ENCODE data around the gene TENT5C. TPM values are rescaled to one million over a fixed set of nuclear protein-coding genes. Genes with fewer than 3 reads are reported as not detected.

Gene TENT5C
- total RNA-seq, 5 donors from 2014 or later (not counting 1 experiment from before 2014, with no cell fraction given), result 7.6 to 133 (median 11.2) TPM

GRCh38 chr1:117608115-117608615 lies 2.3 kb downstream of the TENT5C start:
- ATAC-seq (replicated peaks in 1 of 4), result no peak

GRCh38 chr1:117608758-117609157 lies 2.9 kb downstream of the TENT5C start:
- H3K4me3 Mint-ChIP-seq, result peak overlapping the region; percentile 97 to 98 (median 98)
- WGBS (ENCODE audit: insufficient coverage), result no CpG with 5 or more reads among the region's 1 CpG

More at GRCh38 chr1:117608115-117608615, 2.3 kb downstream of the TENT5C start:
- POLR2A ChIA-PET, result interaction anchor here (0.6 to 5.4 kb wide), 12 partner anchors 9 to 548 kb away, joined by 4 to 97 read pairs (median 9); partner anchors contain the start of gene TTF2 (in 1 of the 2)
- H3K4me1 ChIP-seq (ENCODE audit: control insufficient read depth in 1 of 2, extremely low read depth in 1 of 2, insufficient read depth in 2 of 2, low read length in 2 of 2), result peaks cover 11 to 45% of the 10 kb centered on the region in 2 experiments
- H3K4me3 ChIP-seq (ENCODE audit: control insufficient read depth in 1 of 2, extremely low read depth in 1 of 2, low read length in 1 of 2), result no peak overlapping the region
- Mint-ChIP-seq H3K4me1 (peaks cover 52 to 68% (median 56%) of the 10 kb centered on the region in 3 donors), H3K9me3 (no peaks in the 10 kb centered on the region), H3K27me3 (no peaks in the 10 kb centered on the region), H3K4me3 (peak overlapping the region; percentile 97 to 98 (median 98)), H3K36me3 (peaks cover 37% of the 10 kb centered on the region), H3K27ac (peak overlapping the region; percentile 31 to 96)
- 88% methylated on average over 1 of the region's 7 CpGs for WGBS (ENCODE audit: insufficient coverage)
- DNase-seq, result no peak
- no peaks in the 10 kb centered on the region for H3K27me3 ChIP-seq (replicated peaks in 1 of 2; ENCODE audit: control insufficient read depth in 2 of 2, extremely low read depth in 1 of 2, insufficient read depth in 2 of 2, low read length in 1 of 2)
- no peaks in the 10 kb centered on the region for H3K9me3 ChIP-seq
- H3K27ac ChIP-seq (ENCODE audit: low read length), result peak overlapping the region; percentile 83
- CTCF ChIA-PET, result interaction anchor here (0.7 to 2.8 kb wide), 16 partner anchors 8 to 287 kb away, joined by 3 to 39 read pairs (median 6); no protein-coding TSS in a partner anchor
- no peaks in the 10 kb centered on the region for H3K36me3 ChIP-seq (ENCODE audit: control insufficient read depth in 2 of 2, extremely low read depth in 1 of 2, insufficient read depth in 1 of 2, low read length in 1 of 2)

GRCh38 chr1:117609471-117609911 lies 3.6 kb downstream of the TENT5C start:
- POLR2A ChIA-PET, result interaction anchor here (0.6 to 5.4 kb wide), 6 partner anchors 9 to 52 kb away, joined by 3 to 97 read pairs (median 12); no protein-coding TSS in a partner anchor
- Histone ChIP-seq H3K27me3 (replicated peaks in 1 of 2; ENCODE audit: control insufficient read depth in 2 of 2, extremely low read depth in 1 of 2, insufficient read depth in 2 of 2, low read length in 1 of 2) (no peaks in the 10 kb centered on the region), H3K9me3 (no peaks in the 10 kb centered on the region), H3K27ac (ENCODE audit: low read length) (no peak overlapping the region), H3K4me3 (ENCODE audit: control insufficient read depth in 1 of 2, extremely low read depth in 1 of 2, low read length in 1 of 2) (no peak overlapping the region), H3K36me3 (ENCODE audit: control insufficient read depth in 2 of 2, extremely low read depth in 1 of 2, insufficient read depth in 1 of 2, low read length in 1 of 2) (no peaks in the 10 kb centered on the region), H3K4me1 (ENCODE audit: control insufficient read depth in 1 of 2, extremely low read depth in 1 of 2, insufficient read depth in 2 of 2, low read length in 2 of 2) (peaks cover 11 to 57% of the 10 kb centered on the region in 2 experiments)
- peaks cover 51 to 81% (median 69%) of the 10 kb centered on the region in 3 donors for H3K4me1 Mint-ChIP-seq
- peak overlapping the region in 1 of 2 donors; percentile 4 for H3K27ac Mint-ChIP-seq
- CTCF ChIA-PET, result interaction anchor here (0.9 to 1.4 kb wide), 4 partner anchors 46 to 74 kb away, joined by 3 to 6 read pairs (median 3); no protein-coding TSS in a partner anchor
- DNase-seq (peak in 1 of 35 experiments; percentile 5), ATAC-seq (replicated peaks in 1 of 4) (no peak)
- 98% methylated on average over 8 of the region's 12 CpGs for WGBS (ENCODE audit: insufficient coverage)
- no peaks in the 10 kb centered on the region for H3K9me3 Mint-ChIP-seq
- no peaks in the 10 kb centered on the region for H3K27me3 Mint-ChIP-seq
- peak overlapping the region; percentile 25 to 42 (median 25) for H3K4me3 Mint-ChIP-seq
- peaks cover 49% of the 10 kb centered on the region for H3K36me3 Mint-ChIP-seq

More at GRCh38 chr1:117608758-117609157, 2.9 kb downstream of the TENT5C start:
- DNase-seq (no peak), ATAC-seq (replicated peaks in 1 of 4) (no peak)
- Histone ChIP-seq H3K4me3 (ENCODE audit: control insufficient read depth in 1 of 2, extremely low read depth in 1 of 2, low read length in 1 of 2) (no peak overlapping the region), H3K9me3 (no peaks in the 10 kb centered on the region), H3K27ac (ENCODE audit: low read length) (no peak overlapping the region), H3K27me3 (replicated peaks in 1 of 2; ENCODE audit: control insufficient read depth in 2 of 2, extremely low read depth in 1 of 2, insufficient read depth in 2 of 2, low read length in 1 of 2) (no peaks in the 10 kb centered on the region), H3K36me3 (ENCODE audit: control insufficient read depth in 2 of 2, extremely low read depth in 1 of 2, insufficient read depth in 1 of 2, low read length in 1 of 2) (no peaks in the 10 kb centered on the region), H3K4me1 (ENCODE audit: control insufficient read depth in 1 of 2, extremely low read depth in 1 of 2, insufficient read depth in 2 of 2, low read length in 2 of 2) (peaks cover 11 to 49% of the 10 kb centered on the region in 2 experiments)
- ChIA-PET POLR2A (interaction anchor here (0.6 to 5.4 kb wide), 9 partner anchors 9 to 197 kb away, joined by 3 to 97 read pairs (median 7); no protein-coding TSS in a partner anchor), CTCF (interaction anchor here (0.6 to 2.1 kb wide), 5 partner anchors 27 to 68 kb away, joined by 4 to 6 read pairs (median 6); no protein-coding TSS in a partner anchor)
- Mint-ChIP-seq H3K27ac (peak overlapping the region; percentile 31 to 69), H3K9me3 (no peaks in the 10 kb centered on the region), H3K27me3 (no peaks in the 10 kb centered on the region), H3K4me1 (peaks cover 52 to 74% (median 62%) of the 10 kb centered on the region in 3 donors), H3K36me3 (peaks cover 43% of the 10 kb centered on the region)

- 91% methylated on average over 4 of the region's 4 CpGs for WGBS (ENCODE audit: insufficient coverage)
- Histone ChIP-seq H3K9me3 (no peaks in the 10 kb centered on the region), H3K4me3 (ENCODE audit: control insufficient read depth in 1 of 2, extremely low read depth in 1 of 2, low read length in 1 of 2) (no peak overlapping the region), H3K4me1 (ENCODE audit: control insufficient read depth in 1 of 2, extremely low read depth in 1 of 2, insufficient read depth in 2 of 2, low read length in 2 of 2) (peaks cover 8 to 60% of the 10 kb centered on the region in 2 experiments), H3K27ac (ENCODE audit: low read length) (no peak overlapping the region), H3K36me3 (ENCODE audit: control insufficient read depth in 2 of 2, extremely low read depth in 1 of 2, insufficient read depth in 1 of 2, low read length in 1 of 2) (no peaks in the 10 kb centered on the region), H3K27me3 (replicated peaks in 1 of 2; ENCODE audit: control insufficient read depth in 2 of 2, extremely low read depth in 1 of 2, insufficient read depth in 2 of 2, low read length in 1 of 2) (no peaks in the 10 kb centered on the region)
- DNase-seq (peak in 1 of 35 experiments; percentile 5), ATAC-seq (replicated peaks in 1 of 4) (no peak)
- ChIA-PET POLR2A (interaction anchor here (1.3 to 5.4 kb wide), 4 partner anchors 8 to 52 kb away, joined by 3 to 97 read pairs (median 46); no protein-coding TSS in a partner anchor), CTCF (interaction anchor here (0.7 to 1.4 kb wide), 7 partner anchors 11 to 101 kb away, joined by 3 to 6 read pairs (median 3); no protein-coding TSS in a partner anchor)
- Mint-ChIP-seq H3K4me1 (peaks cover 53 to 81% (median 69%) of the 10 kb centered on the region in 3 donors), H3K4me3 (peak overlapping the region in 1 of 3 donors; percentile 46), H3K36me3 (peaks cover 54% of the 10 kb centered on the region), H3K27me3 (no peaks in the 10 kb centered on the region), H3K27ac (no peak overlapping the region), H3K9me3 (no peaks in the 10 kb centered on the region)
These were observed 4.2 kb downstream of the TENT5C start for GRCh38 chr1:117610036-117610435.

- ChIA-PET POLR2A (interaction anchor here (1.3 to 1.9 kb wide), 2 partner anchors 45 kb away, joined by 3 to 11 read pairs; no protein-coding TSS in a partner anchor), CTCF (interaction anchor here (1.1 to 1.4 kb wide), 3 partner anchors 10 to 63 kb away, joined by 3 to 4 read pairs (median 3); no protein-coding TSS in a partner anchor)
- Mint-ChIP-seq H3K4me3 (no peak overlapping the region), H3K9me3 (no peaks in the 10 kb centered on the region), H3K27ac (no peak overlapping the region), H3K27me3 (no peaks in the 10 kb centered on the region), H3K36me3 (peaks cover 65% of the 10 kb centered on the region), H3K4me1 (peaks cover 64 to 86% (median 80%) of the 10 kb centered on the region in 3 donors)
- Histone ChIP-seq H3K4me3 (ENCODE audit: control insufficient read depth in 1 of 2, extremely low read depth in 1 of 2, low read length in 1 of 2) (no peak overlapping the region), H3K9me3 (no peaks in the 10 kb centered on the region), H3K27ac (ENCODE audit: low read length) (no peak overlapping the region), H3K4me1 (ENCODE audit: control insufficient read depth in 1 of 2, extremely low read depth in 1 of 2, insufficient read depth in 2 of 2, low read length in 2 of 2) (peaks cover 8 to 67% of the 10 kb centered on the region in 2 experiments), H3K36me3 (ENCODE audit: control insufficient read depth in 2 of 2, extremely low read depth in 1 of 2, insufficient read depth in 1 of 2, low read length in 1 of 2) (no peaks in the 10 kb centered on the region), H3K27me3 (replicated peaks in 1 of 2; ENCODE audit: control insufficient read depth in 2 of 2, extremely low read depth in 1 of 2, insufficient read depth in 2 of 2, low read length in 1 of 2) (no peaks in the 10 kb centered on the region)
- WGBS (ENCODE audit: insufficient coverage), result 100% methylated on average over 4 of the region's 5 CpGs
- DNase-seq (no peak), ATAC-seq (replicated peaks in 1 of 4) (no peak)
These were observed 5.3 kb downstream of the TENT5C start for GRCh38 chr1:117611121-117611601.

- Mint-ChIP-seq H3K27ac (no peak overlapping the region), H3K27me3 (no peaks in the 10 kb centered on the region), H3K4me3 (no peak overlapping the region), H3K36me3 (peaks cover 70% of the 10 kb centered on the region), H3K4me1 (peaks cover 66 to 91% (median 87%) of the 10 kb centered on the region in 3 donors), H3K9me3 (no peaks in the 10 kb centered on the region)
- ATAC-seq (replicated peaks in 1 of 4) (no peak), DNase-seq (no peak)
- H3K4me1 ChIP-seq (ENCODE audit: control insufficient read depth in 1 of 2, extremely low read depth in 1 of 2, insufficient read depth in 2 of 2, low read length in 2 of 2), result peaks cover 8 to 72% of the 10 kb centered on the region in 2 experiments
- no CpG with 5 or more reads among the region's 3 CpGs for WGBS (ENCODE audit: insufficient coverage)
- H3K36me3 ChIP-seq (ENCODE audit: control insufficient read depth in 2 of 2, extremely low read depth in 1 of 2, insufficient read depth in 1 of 2, low read length in 1 of 2), result no peaks in the 10 kb centered on the region
- no peaks in the 10 kb centered on the region for H3K9me3 ChIP-seq
- ChIA-PET CTCF (interaction anchor here (1.1 to 1.4 kb wide), 3 partner anchors 62 to 77 kb away, joined by 4 to 5 read pairs (median 4); no protein-coding TSS in a partner anchor), POLR2A (interaction anchor here (0.5 to 1.9 kb wide), 12 partner anchors 12 to 906 kb away, joined by 3 to 11 read pairs (median 4); no protein-coding TSS in a partner anchor)
- no peaks in the 10 kb centered on the region for H3K27me3 ChIP-seq (replicated peaks in 1 of 2; ENCODE audit: control insufficient read depth in 2 of 2, extremely low read depth in 1 of 2, insufficient read depth in 2 of 2, low read length in 1 of 2)
- no peak overlapping the region for H3K27ac ChIP-seq (ENCODE audit: low read length)
- H3K4me3 ChIP-seq (ENCODE audit: control insufficient read depth in 1 of 2, extremely low read depth in 1 of 2, low read length in 1 of 2), result no peak overlapping the region
These were observed 6.1 kb downstream of the TENT5C start for GRCh38 chr1:117611894-117612483.

Measured in T-cell (primary cell).